Endothelial cell of umbilical vein (primary cell): Measurements from ENCODE around the gene CUEDC1. TPM values are rescaled to one million over a fixed set of nuclear protein-coding genes. Genes with fewer than 3 reads are reported as not detected.
A peak's percentile ranks its signal among the peaks of the same experiment; 100 is the strongest.

Experiments
- BruUV-seq: library from RNA; stranded (reverse); fragments of 400-500 nt; replicated peaks from 2 replicates; lab custom pipeline; 2021; lab: Mats Ljungman, UMichigan
- CTCF ChIA-PET: fragments of 300-600, 350-600 bp; sonication (Branson Sonifier 250); formaldehyde crosslinking; loops from one replicate; lab custom pipeline; 2021; ENCODE audit warnings: antibody characterized with exemption, inconsistent platforms; lab: Charles Lee
- POLR2A ChIA-PET: fragments of 300-600, 350-600 bp; sonication (Branson Sonifier 250); formaldehyde crosslinking; loops from one replicate; lab custom pipeline; 2021; ENCODE audit warnings: antibody characterized with exemption, inconsistent platforms; lab: Charles Lee
- DNase-seq: peaks from one replicate; pipeline ENCODE4 v3.0.0-alpha.2; 2011; ENCODE audit warnings: low read depth, low spot score
- FAIRE-seq: peaks from 2 replicates; lab custom pipeline; 2011; peaks lifted over from hg19 to GRCh38; lab: Jason Lieb, UNC
- H2AFZ ChIP-seq: 2 replicates; pipeline ENCODE4 v1.6.0; 2012; ENCODE audit warnings: low read depth, low read length, control low read depth, inconsistent platforms
- H3K27ac ChIP-seq: 2 replicates; pipeline ENCODE4 v1.5.1; 2011; ENCODE audit warnings: low read depth, mild to moderate bottlenecking, control low read depth, low read length, moderate library complexity; ENCODE audit not compliant: insufficient read depth
- H3K27me3 ChIP-seq, 2 experiments: 2 replicates each; pipeline versions ENCODE4 v1.6.0 to v1.6.1; 2011; ENCODE audit warnings: low read length in 2 of 2, mixed read lengths in 1 of 2; ENCODE audit not compliant: control insufficient read depth in 2 of 2, insufficient read depth in 2 of 2
- H3K36me3 ChIP-seq, 2 experiments: 2 replicates in 1 of 2; 3 replicates in 1 of 2; pipeline ENCODE4 v1.5.1; 2011; ENCODE audit warnings: low read length in 2 of 2, mild to moderate bottlenecking in 1 of 2, moderate library complexity in 1 of 2; ENCODE audit not compliant: control insufficient read depth in 2 of 2, insufficient read depth in 2 of 2; ENCODE audit errors: extremely low read depth in 1 of 2
- H3K4me1 ChIP-seq: 3 replicates; pipeline ENCODE4 v1.5.1; 2011; ENCODE audit warnings: mild to moderate bottlenecking, low read length; ENCODE audit not compliant: control insufficient read depth, insufficient read depth; ENCODE audit errors: extremely low read depth
- H3K4me2 ChIP-seq: 2 replicates; pipeline ENCODE4 v1.6.1; 2011; ENCODE audit warnings: low read length, control low read depth, mixed read lengths; ENCODE audit not compliant: insufficient read depth
- H3K4me3 ChIP-seq, 3 experiments: fragments of 200-600 bp in 1 of 3; sonication (generic), shearing (Covaris generic) in 1 of 3; replicated peaks in 1 of 3; 2 replicates each; pipeline ENCODE4 v1.5.1; 2011 to 2016; ENCODE audit warnings: control low read depth in 3 of 3, low read length in 3 of 3, mild to moderate bottlenecking in 2 of 3, inconsistent platforms in 1 of 3, low read depth in 1 of 3, moderate library complexity in 1 of 3; ENCODE audit not compliant: insufficient read depth in 1 of 3
- H3K79me2 ChIP-seq: 2 replicates; pipeline ENCODE4 v1.6.0; 2012; ENCODE audit warnings: low read length, inconsistent platforms; ENCODE audit not compliant: control insufficient read depth, insufficient read depth
- H3K9ac ChIP-seq: replicated peaks from 2 replicates; pipeline ENCODE3; 2011; ENCODE audit warnings: low read length, control low read depth; ENCODE audit not compliant: insufficient read depth; ENCODE audit errors: extremely low read depth
- H3K9me1 ChIP-seq: replicated peaks from 3 replicates; pipeline ENCODE4 v1.6.0; 2011; ENCODE audit warnings: mild to moderate bottlenecking, low read length; ENCODE audit not compliant: control insufficient read depth, insufficient read depth; ENCODE audit errors: extremely low read depth
- H3K9me3 ChIP-seq: replicated peaks from 2 replicates; pipeline ENCODE4 v1.5.1; 2012; ENCODE audit warnings: low read length, inconsistent platforms; ENCODE audit not compliant: control insufficient read depth, insufficient read depth
- H4K20me1 ChIP-seq: replicated peaks from 2 replicates; pipeline ENCODE3; 2011; ENCODE audit warnings: mild to moderate bottlenecking, low read length; ENCODE audit not compliant: control insufficient read depth, insufficient read depth; ENCODE audit errors: extremely low read depth
- FOS ChIP-seq: IDR thresholded peaks from 2 replicates; pipeline ENCODE4 v1.6.1; 2011; ENCODE audit warnings: mild to moderate bottlenecking, low read length, moderate library complexity, borderline replicate concordance; ENCODE audit not compliant: insufficient read depth
- GATA2 ChIP-seq: IDR thresholded peaks from 2 replicates; pipeline ENCODE4 v1.7.0; 2011; ENCODE audit warnings: low read depth, mild to moderate bottlenecking, moderate library complexity, mixed read lengths, low read length; ENCODE audit not compliant: insufficient read length, insufficient read depth
- JUN ChIP-seq: IDR thresholded peaks from 2 replicates; pipeline ENCODE4 v1.6.1; 2011; ENCODE audit warnings: borderline replicate concordance, low read depth; ENCODE audit not compliant: insufficient read length, insufficient read depth
- MYC ChIP-seq: IDR thresholded peaks from one replicate; pipeline ENCODE4 v1.6.1; 2011; ENCODE audit warnings: mild to moderate bottlenecking, low read depth, low read length
- POLR2A ChIP-seq: IDR thresholded peaks from 2 replicates; pipeline ENCODE4 v1.6.1; 2012; ENCODE audit warnings: low read depth, mild to moderate bottlenecking, control low read depth, low read length
- POLR2AphosphoS5 ChIP-seq: IDR thresholded peaks from 2 replicates; pipeline ENCODE4 v1.6.1; 2012; ENCODE audit warnings: low read depth, mild to moderate bottlenecking, control low read depth, low read length, moderate library complexity; ENCODE audit not compliant: insufficient read depth
- dilution Hi-C: fragments of 300-500 bp; cut with MboI; formaldehyde crosslinking; loops from one replicate; pipeline ENCODE4 v1.15.0; 2019; ENCODE audit warnings: low sequenced_read_pairs; ENCODE audit not compliant: extremely low pct_ligation_motif_present
- intact Hi-C: fragments of 100-400 bp; cut with micrococcal nuclease; formaldehyde crosslinking; loops from one replicate; pipeline ENCODE4 v1.10.0; 2022
- polyA plus RNA-seq, 4 experiments: library from polyadenylated mRNA; depleted of rRNA in 3 of 4; stranded (reverse) in 3 of 4; unstranded in 1 of 4; fragments of >200 nt; gene quantifications; 2 replicates each; pipeline versions ENCODE4 v1.2.1 to v1.2.3, GENCODE V29; 2011 to 2012; ENCODE audit warnings: missing spikeins in 1 of 4
- total RNA-seq: library from RNA; stranded (reverse); gene quantifications from 2 replicates; pipeline ENCODE4 v1.2.3, GENCODE V29; 2021
- TF ChIP-seq, protein P1 (sequence below): IDR thresholded peaks from 2 replicates; pipeline ENCODE4 v1.6.1; 2011; ENCODE audit not compliant: insufficient read depth, insufficient read length

Gene CUEDC1
- total and polyA plus RNA-seq, 2 donors (not counting 3 experiments of a cell fraction or from before 2014, with no cell fraction given), result 15.8 to 27.7 TPM

DNA sequence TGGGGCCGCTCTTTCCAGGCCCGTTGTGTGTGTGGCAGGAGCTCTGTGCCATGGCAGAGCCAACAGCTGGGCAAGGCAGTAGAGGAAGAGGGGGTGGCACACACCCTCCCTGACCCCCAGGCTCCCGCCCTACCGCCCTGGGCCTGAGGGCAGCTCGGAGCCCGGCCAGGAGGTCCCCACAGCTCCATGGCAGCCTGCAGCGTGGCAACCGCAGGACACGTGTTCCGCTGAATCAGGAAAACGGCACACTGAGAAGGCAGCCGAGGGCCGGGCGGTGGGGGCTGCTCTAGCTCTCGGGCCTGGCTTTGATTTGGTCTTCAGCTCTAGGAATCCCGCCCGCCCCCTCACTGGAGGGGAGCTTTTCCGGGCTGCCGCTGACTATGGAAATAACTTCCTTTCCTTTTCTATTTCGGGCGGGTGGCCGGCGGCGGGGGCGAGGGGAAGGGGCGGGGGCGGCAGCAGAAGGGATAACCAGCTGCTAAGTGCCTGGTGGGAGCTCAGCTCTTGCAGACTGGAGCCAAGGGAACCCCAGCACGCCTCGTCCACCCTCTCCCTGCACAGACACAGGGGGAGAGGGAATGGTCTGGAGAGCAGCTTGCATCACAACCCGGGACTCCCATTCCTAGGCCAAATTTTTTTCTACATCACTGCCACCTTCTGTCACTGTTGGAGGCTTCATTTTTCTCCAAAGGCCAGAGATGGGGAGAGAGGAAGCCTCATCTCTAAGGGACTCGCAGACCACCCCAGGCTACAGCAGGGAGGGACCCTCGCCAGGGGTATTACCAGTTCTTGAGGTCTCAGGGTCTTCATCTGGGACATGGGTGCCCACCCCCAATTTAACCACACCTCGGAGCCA lies 80.5 kb downstream of the CUEDC1 start:
- Histone ChIP-seq H3K36me3 (peaks cover 0 to 2% of the 10 kb centered on the region in 2 experiments), H2AFZ (no peak overlapping the region), H3K4me2 (peak overlapping the region; percentile 48), H3K9ac (peak overlapping the region; percentile 89), H3K79me2 (no peaks in the 10 kb centered on the region), H3K9me3 (no peaks in the 10 kb centered on the region), H3K4me3 (peak overlapping the region in 1 of 3 experiments; percentile 12), H3K4me1 (peaks cover 57% of the 10 kb centered on the region), H3K9me1 (no peaks in the 10 kb centered on the region), H4K20me1 (no peaks in the 10 kb centered on the region), H3K27ac (peak overlapping the region; percentile 96), H3K27me3 (no peaks in the 10 kb centered on the region)
- dilution Hi-C loops (loop anchor here (25.0 kb wide), 1 partner anchor 113 kb away; the partner anchor contains the start of gene VEZF1), intact Hi-C loops (loop anchor here (1.0 kb wide), 5 partner anchors 16 to 121 kb away; no protein-coding TSS in a partner anchor)
- POLR2A ChIA-PET, result interaction anchor here (0.6 to 2.0 kb wide), 11 partner anchors 14 to 132 kb away, joined by 3 to 9 read pairs (median 5); partner anchors contain the start of genes SRSF1 and VEZF1
- CTCF ChIA-PET, result interaction anchor here (0.6 to 11.3 kb wide), 27 partner anchors 8 to 495 kb away, joined by 3 to 202 read pairs (median 5); partner anchors contain the start of genes CUEDC1, MRPS23 and SRSF1
- FAIRE-seq (peak; percentile 99), DNase-seq (peak; percentile 94)
- BruUV-seq, result TSS peak; percentile 49
- peak; percentile 87 for TF ChIP-seq MYC
- TF ChIP-seq POLR2AphosphoS5, result peak; percentile 86
- peak; percentile 31 for TF ChIP-seq FOS
- TF ChIP-seq POLR2A, result peak; percentile 61
- TF ChIP-seq GATA2, result no peak
- TF ChIP-seq JUN, result no peak
- TF ChIP-seq, protein P1, sequence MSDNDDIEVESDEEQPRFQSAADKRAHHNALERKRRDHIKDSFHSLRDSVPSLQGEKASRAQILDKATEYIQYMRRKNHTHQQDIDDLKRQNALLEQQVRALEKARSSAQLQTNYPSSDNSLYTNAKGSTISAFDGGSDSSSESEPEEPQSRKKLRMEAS, result peak; percentile 94
